HEK293 (cell line): ENCODE measurements around the gene TFPT.

Experiments used
- FEZF1 ChIP-seq: fragments of 450-650 bp; formaldehyde crosslinking; IDR thresholded peaks from 2 replicates; pipeline ENCODE4 v1.5.1; 2016; ENCODE audit warnings: missing biosample characterization, missing genetic modification characterization
- HOXA7 ChIP-seq: sonication (generic); formaldehyde crosslinking; IDR thresholded peaks from 2 replicates; pipeline ENCODE4 v1.8.1; 2022; ENCODE audit warnings: missing genetic modification reagents, borderline replicate concordance
- TCF7L2 ChIP-seq: IDR thresholded peaks from 2 replicates; pipeline ENCODE4 v1.6.1; 2011; ENCODE audit warnings: low read depth, mild to moderate bottlenecking, inconsistent platforms, low read length, moderate library complexity, borderline replicate concordance
- ZFHX2 ChIP-seq: fragments of 450-650 bp; formaldehyde crosslinking; conservative IDR thresholded peaks from 2 replicates; pipeline ENCODE4 v1.5.1; 2016; ENCODE audit warnings: missing biosample characterization, missing genetic modification characterization
- ZFP69B ChIP-seq: fragments of 450-650 bp; formaldehyde crosslinking; IDR thresholded peaks from 2 replicates; pipeline ENCODE4 v1.5.1; 2016; ENCODE audit warnings: missing biosample characterization, missing genetic modification characterization
- ZNF138 ChIP-seq: fragments of 450-650 bp; formaldehyde crosslinking; IDR thresholded peaks from 2 replicates; pipeline ENCODE4 v1.5.1; 2016; ENCODE audit warnings: missing biosample characterization, missing genetic modification characterization, borderline replicate concordance
- ZNF140 ChIP-seq: fragments of 450-650 bp; formaldehyde crosslinking; IDR thresholded peaks from 2 replicates; pipeline ENCODE4 v1.5.1; 2016; ENCODE audit warnings: missing biosample characterization, missing genetic modification characterization
- ZNF211 ChIP-seq: fragments of 450-650 bp; formaldehyde crosslinking; IDR thresholded peaks from 2 replicates; pipeline ENCODE4 v1.5.1; 2016; ENCODE audit warnings: low read depth, missing biosample characterization, missing genetic modification characterization
- ZNF324 ChIP-seq: fragments of 450-650 bp; formaldehyde crosslinking; IDR thresholded peaks from 2 replicates; pipeline ENCODE4 v1.5.1; 2016; ENCODE audit warnings: missing biosample characterization, missing genetic modification characterization
- ZNF391 ChIP-seq: fragments of 450-650 bp; formaldehyde crosslinking; IDR thresholded peaks from 2 replicates; pipeline ENCODE4 v1.5.1; 2016; ENCODE audit warnings: low read depth, missing biosample characterization, missing genetic modification characterization, borderline replicate concordance
- ZNF558 ChIP-seq: fragments of 450-650 bp; formaldehyde crosslinking; IDR thresholded peaks from 2 replicates; pipeline ENCODE4 v1.5.1; 2016; ENCODE audit warnings: missing biosample characterization, missing genetic modification characterization
- ZNF596 ChIP-seq: fragments of 450-650 bp; IDR thresholded peaks from 2 replicates; pipeline ENCODE4 v1.5.0; 2018; ENCODE audit warnings: missing biosample characterization, mild to moderate bottlenecking, missing genetic modification characterization, moderate library complexity
- ZNF664 ChIP-seq: fragments of 450-650 bp; formaldehyde crosslinking; IDR thresholded peaks from 2 replicates; pipeline ENCODE4 v1.5.1; 2016; ENCODE audit warnings: missing biosample characterization, missing genetic modification characterization
- ZNF777 ChIP-seq: fragments of 450-650 bp; formaldehyde crosslinking; IDR thresholded peaks from 2 replicates; pipeline ENCODE4 v1.5.1; 2017; ENCODE audit warnings: missing biosample characterization, missing genetic modification characterization, borderline replicate concordance
- TF ChIP-seq, protein P1 (sequence below): fragments of 450-650 bp; formaldehyde crosslinking; IDR thresholded peaks from 2 replicates; pipeline ENCODE4 v1.5.1; 2016; ENCODE audit warnings: missing biosample characterization, missing genetic modification characterization, low read depth
- TF ChIP-seq, protein P2 (sequence below): fragments of 450-650 bp; formaldehyde crosslinking; IDR thresholded peaks from 2 replicates; pipeline ENCODE4 v1.5.1; 2016; ENCODE audit warnings: missing biosample characterization, missing genetic modification characterization
- TF ChIP-seq, protein P3 (sequence below): fragments of 450-650 bp; formaldehyde crosslinking; IDR thresholded peaks from 2 replicates; pipeline ENCODE4 v1.5.1; 2016; ENCODE audit warnings: missing biosample characterization, missing genetic modification characterization
- TF ChIP-seq, protein P4 (sequence below): fragments of 450-650 bp; formaldehyde crosslinking; conservative IDR thresholded peaks from 2 replicates; pipeline ENCODE4 v1.5.1; 2016; ENCODE audit warnings: low read depth, missing biosample characterization, missing genetic modification characterization

Gene TFPT

DNA sequence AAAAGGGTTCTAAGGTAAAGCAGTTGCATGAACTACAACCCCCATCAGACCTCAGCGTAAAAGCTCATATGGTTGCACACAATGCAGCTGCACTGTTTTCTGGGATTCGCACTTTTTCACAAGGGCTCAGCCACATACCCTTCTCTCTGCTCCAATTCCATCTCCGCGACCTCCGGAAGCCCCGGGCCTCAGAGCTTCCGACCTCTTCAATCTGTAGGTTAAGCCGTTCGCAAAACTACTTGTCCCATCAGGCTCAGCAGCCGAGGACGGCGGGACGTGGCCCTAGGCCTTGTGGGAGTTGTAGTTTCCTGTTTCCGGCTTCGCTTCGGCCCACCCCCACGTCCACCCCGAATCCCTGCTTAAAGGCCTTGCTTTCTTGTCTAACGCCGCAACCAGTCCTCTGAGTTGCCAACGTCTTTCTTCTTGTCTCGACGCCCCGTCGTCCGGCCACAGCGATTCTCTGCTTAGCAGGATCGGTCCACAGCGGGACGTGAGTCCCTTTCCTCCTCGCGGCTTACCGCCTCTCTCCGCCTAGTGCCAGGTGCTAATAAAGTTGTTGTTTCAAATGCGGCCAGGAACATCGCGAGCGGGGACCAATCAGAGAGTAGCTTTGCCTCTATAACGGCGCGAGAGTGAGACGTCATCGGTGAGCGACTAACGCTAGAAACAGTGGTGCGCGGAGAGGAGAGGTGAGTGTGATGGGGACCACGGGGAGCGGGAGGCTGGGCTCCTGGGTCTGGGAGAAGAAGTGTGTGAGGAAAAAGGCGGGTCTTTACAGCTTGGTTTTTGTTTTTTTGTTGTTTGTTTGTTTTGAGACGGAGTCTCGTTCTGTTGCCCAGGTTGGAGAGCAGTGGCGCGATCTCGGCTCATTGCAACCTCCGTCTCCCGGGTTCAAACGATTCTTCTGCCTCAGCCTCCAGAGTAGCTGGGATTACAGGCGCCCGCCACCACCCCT, at the start of gene TFPT, which contains the start of gene PRPF31 (continued):
- TF ChIP-seq, protein P1, sequence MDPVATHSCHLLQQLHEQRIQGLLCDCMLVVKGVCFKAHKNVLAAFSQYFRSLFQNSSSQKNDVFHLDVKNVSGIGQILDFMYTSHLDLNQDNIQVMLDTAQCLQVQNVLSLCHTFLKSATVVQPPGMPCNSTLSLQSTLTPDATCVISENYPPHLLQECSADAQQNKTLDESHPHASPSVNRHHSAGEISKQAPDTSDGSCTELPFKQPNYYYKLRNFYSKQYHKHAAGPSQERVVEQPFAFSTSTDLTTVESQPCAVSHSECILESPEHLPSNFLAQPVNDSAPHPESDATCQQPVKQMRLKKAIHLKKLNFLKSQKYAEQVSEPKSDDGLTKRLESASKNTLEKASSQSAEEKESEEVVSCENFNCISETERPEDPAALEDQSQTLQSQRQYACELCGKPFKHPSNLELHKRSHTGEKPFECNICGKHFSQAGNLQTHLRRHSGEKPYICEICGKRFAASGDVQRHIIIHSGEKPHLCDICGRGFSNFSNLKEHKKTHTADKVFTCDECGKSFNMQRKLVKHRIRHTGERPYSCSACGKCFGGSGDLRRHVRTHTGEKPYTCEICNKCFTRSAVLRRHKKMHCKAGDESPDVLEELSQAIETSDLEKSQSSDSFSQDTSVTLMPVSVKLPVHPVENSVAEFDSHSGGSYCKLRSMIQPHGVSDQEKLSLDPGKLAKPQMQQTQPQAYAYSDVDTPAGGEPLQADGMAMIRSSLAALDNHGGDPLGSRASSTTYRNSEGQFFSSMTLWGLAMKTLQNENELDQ (tag by site-specific recombination), result no peak
- TF ChIP-seq, protein P2, sequence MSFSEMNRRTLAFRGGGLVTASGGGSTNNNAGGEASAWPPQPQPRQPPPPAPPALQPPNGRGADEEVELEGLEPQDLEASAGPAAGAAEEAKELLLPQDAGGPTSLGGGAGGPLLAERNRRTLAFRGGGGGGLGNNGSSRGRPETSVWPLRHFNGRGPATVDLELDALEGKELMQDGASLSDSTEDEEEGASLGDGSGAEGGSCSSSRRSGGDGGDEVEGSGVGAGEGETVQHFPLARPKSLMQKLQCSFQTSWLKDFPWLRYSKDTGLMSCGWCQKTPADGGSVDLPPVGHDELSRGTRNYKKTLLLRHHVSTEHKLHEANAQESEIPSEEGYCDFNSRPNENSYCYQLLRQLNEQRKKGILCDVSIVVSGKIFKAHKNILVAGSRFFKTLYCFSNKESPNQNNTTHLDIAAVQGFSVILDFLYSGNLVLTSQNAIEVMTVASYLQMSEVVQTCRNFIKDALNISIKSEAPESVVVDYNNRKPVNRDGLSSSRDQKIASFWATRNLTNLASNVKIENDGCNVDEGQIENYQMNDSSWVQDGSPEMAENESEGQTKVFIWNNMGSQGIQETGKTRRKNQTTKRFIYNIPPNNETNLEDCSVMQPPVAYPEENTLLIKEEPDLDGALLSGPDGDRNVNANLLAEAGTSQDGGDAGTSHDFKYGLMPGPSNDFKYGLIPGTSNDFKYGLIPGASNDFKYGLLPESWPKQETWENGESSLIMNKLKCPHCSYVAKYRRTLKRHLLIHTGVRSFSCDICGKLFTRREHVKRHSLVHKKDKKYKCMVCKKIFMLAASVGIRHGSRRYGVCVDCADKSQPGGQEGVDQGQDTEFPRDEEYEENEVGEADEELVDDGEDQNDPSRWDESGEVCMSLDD (tag by site-specific recombination), result peak; percentile 57; the same call in 1 of the 2 replicates
- TF ChIP-seq ZNF558 (tag by site-specific recombination) (no peak), FEZF1 (tag by site-specific recombination) (peak; percentile 89), ZNF211 (tag by site-specific recombination) (no peak), ZNF140 (tag by site-specific recombination) (no peak), ZNF777 (tag by site-specific recombination) (no peak), ZNF391 (tag by site-specific recombination) (peak; percentile 98), ZNF664 (tag by site-specific recombination) (peak; percentile 83), ZFP69B (peak; percentile 73), ZNF138 (tag by site-specific recombination) (no peak), ZFHX2 (peak; percentile 86), HOXA7 (CRISPR knock-in tag) (peak; percentile 90), TCF7L2 (no peak), ZNF596 (tag by site-specific recombination) (no peak), ZNF324 (tag by site-specific recombination) (peak; percentile 94)
- TF ChIP-seq, protein P3, sequence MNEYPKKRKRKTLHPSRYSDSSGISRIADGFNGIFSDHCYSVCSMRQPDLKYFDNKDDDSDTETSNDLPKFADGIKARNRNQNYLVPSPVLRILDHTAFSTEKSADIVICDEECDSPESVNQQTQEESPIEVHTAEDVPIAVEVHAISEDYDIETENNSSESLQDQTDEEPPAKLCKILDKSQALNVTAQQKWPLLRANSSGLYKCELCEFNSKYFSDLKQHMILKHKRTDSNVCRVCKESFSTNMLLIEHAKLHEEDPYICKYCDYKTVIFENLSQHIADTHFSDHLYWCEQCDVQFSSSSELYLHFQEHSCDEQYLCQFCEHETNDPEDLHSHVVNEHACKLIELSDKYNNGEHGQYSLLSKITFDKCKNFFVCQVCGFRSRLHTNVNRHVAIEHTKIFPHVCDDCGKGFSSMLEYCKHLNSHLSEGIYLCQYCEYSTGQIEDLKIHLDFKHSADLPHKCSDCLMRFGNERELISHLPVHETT (tag by site-specific recombination), result peak; percentile 96
- TF ChIP-seq, protein P4, sequence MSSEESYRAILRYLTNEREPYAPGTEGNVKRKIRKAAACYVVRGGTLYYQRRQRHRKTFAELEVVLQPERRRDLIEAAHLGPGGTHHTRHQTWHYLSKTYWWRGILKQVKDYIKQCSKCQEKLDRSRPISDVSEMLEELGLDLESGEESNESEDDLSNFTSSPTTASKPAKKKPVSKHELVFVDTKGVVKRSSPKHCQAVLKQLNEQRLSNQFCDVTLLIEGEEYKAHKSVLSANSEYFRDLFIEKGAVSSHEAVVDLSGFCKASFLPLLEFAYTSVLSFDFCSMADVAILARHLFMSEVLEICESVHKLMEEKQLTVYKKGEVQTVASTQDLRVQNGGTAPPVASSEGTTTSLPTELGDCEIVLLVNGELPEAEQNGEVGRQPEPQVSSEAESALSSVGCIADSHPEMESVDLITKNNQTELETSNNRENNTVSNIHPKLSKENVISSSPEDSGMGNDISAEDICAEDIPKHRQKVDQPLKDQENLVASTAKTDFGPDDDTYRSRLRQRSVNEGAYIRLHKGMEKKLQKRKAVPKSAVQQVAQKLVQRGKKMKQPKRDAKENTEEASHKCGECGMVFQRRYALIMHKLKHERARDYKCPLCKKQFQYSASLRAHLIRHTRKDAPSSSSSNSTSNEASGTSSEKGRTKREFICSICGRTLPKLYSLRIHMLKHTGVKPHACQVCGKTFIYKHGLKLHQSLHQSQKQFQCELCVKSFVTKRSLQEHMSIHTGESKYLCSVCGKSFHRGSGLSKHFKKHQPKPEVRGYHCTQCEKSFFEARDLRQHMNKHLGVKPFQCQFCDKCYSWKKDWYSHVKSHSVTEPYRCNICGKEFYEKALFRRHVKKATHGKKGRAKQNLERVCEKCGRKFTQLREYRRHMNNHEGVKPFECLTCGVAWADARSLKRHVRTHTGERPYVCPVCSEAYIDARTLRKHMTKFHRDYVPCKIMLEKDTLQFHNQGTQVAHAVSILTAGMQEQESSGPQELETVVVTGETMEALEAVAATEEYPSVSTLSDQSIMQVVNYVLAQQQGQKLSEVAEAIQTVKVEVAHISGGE (tag by site-specific recombination), result peak; percentile 74
